Pancreas (tissue), 10 donors: ENCODE measurements around the gene UBXN7. TPM values are rescaled to one million over a fixed set of nuclear protein-coding genes. Genes with fewer than 3 reads are reported as not detected.
"Not testable (repeated sequence)": the region's sequence is repeated elsewhere in the genome, so short reads cannot be mapped to it uniquely, and the experiment has no call there.

ENCODE experiments used
- ATAC-seq, 4 donors: fragments of 200-7000 bp; cut with Tn5 transposase; one replicate each; pipeline versions ENCODE4 v1.8.0 to v1.9.1; 2020; ENCODE audit warnings: mild to moderate bottlenecking in 4 of 4, moderate library complexity in 4 of 4
- DNase-seq, 6 donors: peaks; one replicate each; pipeline ENCODE4 v3.0.0-alpha.2; 2020
- FAIRE-seq: peaks from 2 replicates; lab custom pipeline; 2012; peaks lifted over from hg19 to GRCh38; lab: Jason Lieb, UNC
- H3K27ac ChIP-seq, 4 donors: fragments of 200-600 bp; sonication (generic); 1 replicate in 3 of 4; 2 replicates in 1 of 4; pipeline versions ENCODE4 v1.5.0 to v1.8.0; 2020
- H3K27me3 ChIP-seq, 4 donors: fragments of 200-600 bp; one replicate each; pipeline ENCODE4 v1.8.0; 2021
- H3K36me3 ChIP-seq, 3 donors: fragments of 200-600 bp; sonication (generic) in 1 of 3; one replicate each; pipeline versions ENCODE4 v1.5.0 to v1.8.0; 2020 to 2021
- H3K4me1 ChIP-seq, 3 donors: fragments of 200-600 bp; one replicate each; pipeline ENCODE4 v1.8.0; 2021
- H3K4me3 ChIP-seq, 4 donors: fragments of 200-600 bp; sonication (generic) in 2 of 4; one replicate each; pipeline versions ENCODE4 v1.5.0 to v1.8.0; 2020 to 2021
- H3K9me3 ChIP-seq, 4 donors: fragments of 200-600 bp; one replicate each; pipeline ENCODE4 v1.8.0; 2021
- CTCF ChIP-seq, 4 donors: fragments of 200-600 bp; sonication (generic) in 3 of 4; IDR thresholded peaks; one replicate each; pipeline versions ENCODE4 v1.5.0 to v1.8.0; 2021; ENCODE audit warnings: antibody characterized with exemption in 4 of 4
- WGBS, 2 donors: extraction: QIAGEN DNeasy Blood & Tissue Kit; methylation state at CpG; one replicate each; pipeline ENCODE4 v1.1.7; 2013; 5-methylcytosine and 5-hydroxymethylcytosine counted together
- intact Hi-C, 3 donors: fragments of 100-400 bp; cut with DNase I; formaldehyde crosslinking; loops; one replicate each; pipeline versions ENCODE4 v1.11.1 to v1.14.2; 2022
- polyA plus RNA-seq, 2 donors: library from polyadenylated mRNA; stranded (reverse); fragments of 200-250 nt; gene quantifications; one replicate each; pipeline ENCODE4 v1.2.3, GENCODE V29; 2013
- total RNA-seq, 6 donors: library from RNA; stranded (reverse); fragmentation: NEBNext Ultra II Directional in 4 of 6; extraction: Animal tissue kit (Norgen Biotek cat#: 25700) in 4 of 6; gene quantifications; one replicate each; pipeline versions ENCODE4 v1.2.1 to v1.2.4, GENCODE V29; 2021 to 2023
- donor health status: healthy with polysubstance abuse.
- donor health status: DM: no; HTN: no; CAD: no; lungs with moderate emphysema.
- donor health status: DM: no; HTN: no; CAD: no.
- donor health status: control.
- donor health status: control.
- donor health status: Bipolar disorder and iron deficiency.
- donor health status: DM: yes; HTN: yes; CAD: no.
- donor health status: DM: no; HTN: no; CAD: no.
- donor health status: DM: no; HTN: no; CAD: no.
- donor health status: DM: yes; HTN: yes; CAD: no.

UBXN7 gene
- total and polyA plus RNA-seq, 8 donors = 4.2 to 39.0 (median 21.1) TPM

GRCh38 chr3:196344663-196345062 is 87.6 kb downstream of the UBXN7 start:
- TF ChIP-seq CTCF (IDR thresholded peaks at IDR 0.05) = no peak
- no peak for DNase-seq
- Histone ChIP-seq H3K9me3 (no peaks in the 10 kb centered on the region), H3K4me3 (no peak overlapping the region), H3K4me1 (no peaks in the 10 kb centered on the region), H3K27ac (no peak overlapping the region), H3K27me3 (no peaks in the 10 kb centered on the region), H3K36me3 (peaks cover 0 to 5% (median 0%) of the 10 kb centered on the region in 3 donors)
- no peak for FAIRE-seq
- WGBS, 2 donors = 86 to 89% methylated on average over 4 of the region's 4 CpGs
- peak in 1 of 4 donors; percentile 59 for ATAC-seq
- intact Hi-C loops = no loop called here

- H3K27me3 ChIP-seq, ATAC-seq, DNase-seq, H3K27ac ChIP-seq, intact Hi-C loops, H3K4me1 ChIP-seq, H3K9me3 ChIP-seq, H3K36me3 ChIP-seq, H3K4me3 ChIP-seq, FAIRE-seq: not testable (repeated sequence)
- WGBS, 2 donors = 91 to 94% methylated on average over 13 of the region's 14 CpGs
Measured at GRCh38 chr3:196343917-196344316, 88.3 kb downstream of the UBXN7 start.

- intact Hi-C loops = no loop called here
- H3K36me3 ChIP-seq = no peaks in the 10 kb centered on the region
- ATAC-seq = no peak
- FAIRE-seq = no peak
- no peak overlapping the region for H3K27ac ChIP-seq
- no peaks in the 10 kb centered on the region for H3K27me3 ChIP-seq
- no peak for DNase-seq
- no peak for TF ChIP-seq CTCF (IDR thresholded peaks at IDR 0.05)
- whole genome bisulfite sequencing, 2 donors = 76 to 85% methylated on average over 6 to 7 of the region's 7 CpGs
- no peak overlapping the region for H3K4me3 ChIP-seq
- H3K9me3 ChIP-seq = no peaks in the 10 kb centered on the region
- no peaks in the 10 kb centered on the region for H3K4me1 ChIP-seq
Measured at GRCh38 chr3:196341137-196341536, 91.1 kb downstream of the UBXN7 start.

DNA sequence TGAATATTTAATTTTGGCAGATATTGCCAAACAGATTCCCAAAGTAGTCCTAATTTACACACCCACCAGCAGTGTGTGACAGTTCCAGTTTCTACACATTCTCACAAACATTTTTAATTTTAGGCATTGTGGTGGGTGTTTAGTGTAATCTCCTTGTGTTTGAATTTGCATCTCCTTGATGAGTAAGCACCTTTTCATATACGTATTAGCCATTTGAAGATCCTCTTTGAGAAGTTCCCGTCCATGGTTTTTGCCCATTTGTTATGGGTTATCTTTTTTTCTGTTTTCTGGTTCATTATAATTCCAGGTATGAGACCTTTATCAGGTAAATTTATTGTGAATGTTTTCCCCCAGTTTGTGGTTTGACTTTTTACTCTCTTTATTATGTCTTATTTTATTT is 91.8 kb downstream of the UBXN7 start:
- no peaks in the 10 kb centered on the region for H3K9me3 ChIP-seq
- H3K27me3 ChIP-seq = no peaks in the 10 kb centered on the region
- H3K4me1 ChIP-seq = no peaks in the 10 kb centered on the region
- TF ChIP-seq CTCF (IDR thresholded peaks at IDR 0.05) = no peak
- ATAC-seq (no peak), DNase-seq (no peak), FAIRE-seq (no peak)
- 58 to 63% methylated on average over 2 of the region's 2 CpGs for WGBS, 2 donors
- no peak overlapping the region for H3K27ac ChIP-seq
- intact Hi-C loops = no loop called here
- H3K36me3 ChIP-seq = no peaks in the 10 kb centered on the region
- no peak overlapping the region for H3K4me3 ChIP-seq

DNA sequence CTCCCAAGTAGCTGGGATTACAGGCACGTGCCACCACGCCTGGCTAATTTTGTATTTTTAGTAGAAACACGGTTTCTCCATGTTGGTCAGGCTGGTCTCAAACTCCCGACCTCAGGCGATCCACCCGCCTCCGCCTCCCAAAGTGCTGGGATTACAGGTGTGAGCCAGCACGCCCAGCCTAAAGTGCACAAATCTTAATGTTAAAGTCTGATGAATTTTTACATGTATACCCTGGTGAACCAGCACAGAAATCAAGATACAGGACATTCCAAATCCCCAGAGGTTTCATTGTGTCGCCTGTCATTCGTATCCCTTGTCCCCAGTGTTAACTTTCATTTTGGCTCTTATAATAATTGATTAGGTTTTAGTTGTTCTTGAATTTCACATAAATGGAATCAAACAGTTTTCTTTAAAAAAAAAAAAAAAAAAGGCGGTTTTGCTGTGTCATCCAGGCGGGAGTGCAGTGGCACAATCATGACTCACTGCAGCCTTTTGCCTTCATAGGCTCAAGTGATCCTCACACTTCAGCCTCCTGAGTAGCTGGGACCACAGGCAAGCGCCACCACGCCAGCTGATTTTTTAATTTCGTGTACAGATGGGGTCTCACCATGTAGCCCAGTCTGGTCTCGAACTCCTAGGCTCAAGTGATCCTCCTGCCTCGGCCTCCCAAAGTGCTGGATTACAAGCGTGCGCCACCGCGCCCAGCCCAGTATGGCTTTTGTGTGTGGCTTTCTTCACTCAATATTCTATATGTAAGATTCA is 92.6 kb downstream of the UBXN7 start:
- Histone ChIP-seq H3K36me3 (no peaks in the 10 kb centered on the region), H3K27ac (no peak overlapping the region), H3K4me3 (no peak overlapping the region), H3K9me3 (no peaks in the 10 kb centered on the region), H3K27me3 (no peaks in the 10 kb centered on the region), H3K4me1 (no peaks in the 10 kb centered on the region)
- TF ChIP-seq CTCF (IDR thresholded peaks at IDR 0.05) = no peak
- WGBS, 2 donors = 81 to 88% methylated on average over 21 of the region's 21 CpGs
- DNase-seq = no peak
- intact Hi-C loops = no loop called here
- FAIRE-seq = no peak
- no peak for ATAC-seq
